Omental fat pad (tissue), 4 donors: ENCODE results near the gene CFAP52. TPM values are rescaled to one million over a fixed set of nuclear protein-coding genes. Genes with fewer than 3 reads are reported as not detected.

Experiments used
- ATAC-seq: fragments of 150-250 bp; one replicate; pipeline ENCODE4 v1.9.1; 2016; ENCODE audit warnings: mild to moderate bottlenecking, moderate library complexity; ENCODE audit not compliant: low FRiP score
- DNase-seq: peaks from one replicate; pipeline ENCODE4 v3.0.0-alpha.2; 2019; ENCODE audit warnings: low spot score
- CTCF ChIP-seq, 3 donors: fragments of 450-650 bp; IDR thresholded peaks; one replicate each; pipeline ENCODE4 v1.5.1; 2016 to 2017; ENCODE audit warnings: antibody characterized with exemption in 3 of 3, mild to moderate bottlenecking in 3 of 3, moderate library complexity in 2 of 3
- total RNA-seq, 4 donors: library from RNA; depleted of rRNA; stranded (reverse); fragments of >200 nt; gene quantifications; one replicate each; pipeline ENCODE4 v1.1.0, GENCODE V29; 2016

The CFAP52 gene
- under 1 TPM in 1 of 4 donors, not detected in 3; 0.19 TPM for total RNA-seq

GRCh38 chr17:9576521-9577372 is at the start of gene CFAP52:
Gene CFAP52, plus strand, starts transcription at chr17:9576642. Its CDS starts 54 bp downstream, at chr17:9576696.
- peak; percentile 76 for ATAC-seq
- DNase-seq, result peak; percentile 51
- TF ChIP-seq CTCF (IDR thresholded peaks at IDR 0.05), result no peak

- TF ChIP-seq CTCF (IDR thresholded peaks at IDR 0.05), result no peak
- DNase-seq (no peak), ATAC-seq (no peak)
Observed at GRCh38 chr17:9527788-9528187, 48.7 kb upstream of the CFAP52 start.

- ATAC-seq, result no peak
Observed at GRCh38 chr17:9529033-9529700, 47.3 kb upstream of the CFAP52 start.

GRCh38 chr17:9531034-9531433 is 45.4 kb upstream of the CFAP52 start:
- TF ChIP-seq CTCF (IDR thresholded peaks at IDR 0.05), result no peak
- no peak for ATAC-seq

More at GRCh38 chr17:9529033-9529700, 47.3 kb upstream of the CFAP52 start:
- TF ChIP-seq CTCF (IDR thresholded peaks at IDR 0.05), result no peak
- DNase-seq, result no peak

GRCh38 chr17:9532715-9533114 is 43.7 kb upstream of the CFAP52 start:
- no peak for TF ChIP-seq CTCF (IDR thresholded peaks at IDR 0.05)
- DNase-seq (no peak), ATAC-seq (no peak)

More at GRCh38 chr17:9531034-9531433, 45.4 kb upstream of the CFAP52 start:
- no peak for DNase-seq

GRCh38 chr17:9533441-9533840 is 43.0 kb upstream of the CFAP52 start:
- no peak for ATAC-seq

More at GRCh38 chr17:9533441-9533840, 43.0 kb upstream of the CFAP52 start:
- DNase-seq, result no peak
- no peak for TF ChIP-seq CTCF (IDR thresholded peaks at IDR 0.05)
